Spinal cord (tissue), 10 donors: ENCODE measurements around the gene DCAF6. TPM values are rescaled to one million over a fixed set of nuclear protein-coding genes. Genes with fewer than 3 reads are reported as not detected.
"Not testable (repeated sequence)": the region's sequence is repeated elsewhere in the genome, so short reads cannot be mapped to it uniquely, and the experiment has no call there.

Experiments used
- DNase-seq, 6 donors: peaks; one replicate each; pipeline versions ENCODE4 v3.0.0 to v3.0.0-alpha.2; 2013 to 2015; ENCODE audit warnings: low spot score in 6 of 6, low read depth in 4 of 6
- H3K27ac ChIP-seq: one replicate; pipeline ENCODE4 v1.5.1; 2013; ENCODE audit warnings: low read depth, low read length, control low read depth
- H3K27me3 ChIP-seq: one replicate; pipeline ENCODE4 v1.6.1; 2013; ENCODE audit warnings: low read length; ENCODE audit not compliant: control insufficient read depth, insufficient read depth
- H3K36me3 ChIP-seq: one replicate; pipeline ENCODE4 v1.6.1; 2013; ENCODE audit warnings: low read length; ENCODE audit not compliant: control insufficient read depth, insufficient read depth
- H3K4me1 ChIP-seq: one replicate; pipeline ENCODE4 v1.6.1; 2013; ENCODE audit warnings: low read length; ENCODE audit not compliant: control insufficient read depth, insufficient read depth
- H3K4me3 ChIP-seq: one replicate; pipeline ENCODE4 v1.5.1; 2013; ENCODE audit warnings: low read depth, low read length, control low read depth
- H3K9me3 ChIP-seq: one replicate; pipeline ENCODE4 v1.6.1; 2013; ENCODE audit warnings: low read length; ENCODE audit not compliant: control insufficient read depth, insufficient read depth
- WGBS: methylation state at CpG from one replicate; pipeline ENCODE4 v1.1.5; 2013; ENCODE audit warnings: missing lambda C conversion rate; ENCODE audit not compliant: insufficient coverage; 5-methylcytosine and 5-hydroxymethylcytosine counted together
- long read RNA-seq, 4 donors: transcript quantifications; one replicate each; lab custom pipeline, GENCODE V29; 2026
- polyA plus RNA-seq, 2 donors: library from polyadenylated mRNA; unstranded; fragments of 120-200 nt; gene quantifications; one replicate each; pipeline ENCODE4 v1.2.1, GENCODE V29; 2013; ENCODE audit not compliant: insufficient read length in 2 of 2
- total RNA-seq, 2 donors: library from RNA; depleted of rRNA in 1 of 2; stranded (reverse); fragments of 120-200 nt in 1 of 2; fragments of >200 nt in 1 of 2; gene quantifications; one replicate each; pipeline versions ENCODE4 v1.2.3 to v1.2.4, GENCODE V29; 2013 to 2014
- donor health status: healthy.

The DCAF6 gene, protein sequence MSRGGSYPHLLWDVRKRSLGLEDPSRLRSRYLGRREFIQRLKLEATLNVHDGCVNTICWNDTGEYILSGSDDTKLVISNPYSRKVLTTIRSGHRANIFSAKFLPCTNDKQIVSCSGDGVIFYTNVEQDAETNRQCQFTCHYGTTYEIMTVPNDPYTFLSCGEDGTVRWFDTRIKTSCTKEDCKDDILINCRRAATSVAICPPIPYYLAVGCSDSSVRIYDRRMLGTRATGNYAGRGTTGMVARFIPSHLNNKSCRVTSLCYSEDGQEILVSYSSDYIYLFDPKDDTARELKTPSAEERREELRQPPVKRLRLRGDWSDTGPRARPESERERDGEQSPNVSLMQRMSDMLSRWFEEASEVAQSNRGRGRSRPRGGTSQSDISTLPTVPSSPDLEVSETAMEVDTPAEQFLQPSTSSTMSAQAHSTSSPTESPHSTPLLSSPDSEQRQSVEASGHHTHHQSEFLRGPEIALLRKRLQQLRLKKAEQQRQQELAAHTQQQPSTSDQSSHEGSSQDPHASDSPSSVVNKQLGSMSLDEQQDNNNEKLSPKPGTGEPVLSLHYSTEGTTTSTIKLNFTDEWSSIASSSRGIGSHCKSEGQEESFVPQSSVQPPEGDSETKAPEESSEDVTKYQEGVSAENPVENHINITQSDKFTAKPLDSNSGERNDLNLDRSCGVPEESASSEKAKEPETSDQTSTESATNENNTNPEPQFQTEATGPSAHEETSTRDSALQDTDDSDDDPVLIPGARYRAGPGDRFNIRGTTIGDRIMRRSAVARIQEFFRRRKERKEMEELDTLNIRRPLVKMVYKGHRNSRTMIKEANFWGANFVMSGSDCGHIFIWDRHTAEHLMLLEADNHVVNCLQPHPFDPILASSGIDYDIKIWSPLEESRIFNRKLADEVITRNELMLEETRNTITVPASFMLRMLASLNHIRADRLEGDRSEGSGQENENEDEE
- total RNA-seq (10 to 100 TPM; 54.8 to 55.4 TPM), polyA plus RNA-seq (10 to 100 TPM; 43.2 to 45.2 TPM)
- long read RNA-seq, donor 1, partial matches to known transcripts, result 323 of 334 reads
- long read RNA-seq, donor 1, other reads (novel, unspliced or antisense), result 10 of 334 reads
- long read RNA-seq, donor 2, partial matches to known transcripts, result 0 of 1 reads
- long read RNA-seq, donor 2, other reads (novel, unspliced or antisense), result 0 of 1 reads
- long read RNA-seq, donor 3, result 0 reads
- long read RNA-seq, donor 4, partial matches to known transcripts, result 25 of 28 reads
- long read RNA-seq, donor 4, other reads (novel, unspliced or antisense), result 0 of 28 reads

DNA sequence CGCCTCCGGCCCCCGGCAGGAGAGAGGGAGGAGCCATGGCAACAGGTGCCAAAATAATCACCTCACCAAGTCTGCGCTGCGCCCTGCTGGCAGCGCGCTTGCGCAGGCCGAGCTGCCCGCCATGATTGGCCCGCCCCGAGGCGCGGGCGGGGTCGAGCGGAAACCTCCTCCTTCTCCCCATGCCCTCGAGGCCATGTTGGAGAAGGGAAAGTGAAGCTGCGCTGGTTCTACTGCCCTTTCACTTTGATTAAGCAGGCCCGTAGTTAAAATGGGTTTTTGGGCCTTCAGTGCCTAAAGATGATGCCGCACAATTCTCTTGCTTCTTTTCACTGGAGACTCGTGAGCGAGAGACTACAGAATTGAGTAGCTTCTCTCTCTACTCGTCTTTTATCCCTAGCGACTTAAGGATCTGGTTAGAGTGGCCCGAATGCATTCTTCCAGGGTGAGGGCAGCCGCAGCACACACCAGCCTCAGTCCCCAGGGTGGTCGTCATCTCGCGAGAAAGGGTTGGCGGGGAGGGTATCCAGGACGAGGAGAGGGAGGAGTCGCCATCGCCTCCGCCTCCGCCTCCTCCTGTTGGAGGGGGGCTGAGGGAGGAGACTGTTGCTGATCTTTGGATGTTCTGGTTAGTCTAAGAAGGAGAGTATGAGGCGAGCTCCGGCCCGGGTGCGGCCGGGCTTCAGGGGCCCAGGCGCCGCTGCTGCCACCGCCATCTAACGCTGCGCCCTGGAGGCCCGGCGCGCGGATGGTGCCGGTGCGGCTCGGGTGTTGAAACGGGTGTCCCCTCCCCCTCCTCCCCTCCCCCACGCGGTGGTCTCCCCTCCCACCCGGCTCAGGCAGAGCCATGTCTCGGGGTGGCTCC is at the start of gene DCAF6:
DCAF6 (plus strand) TSS at position 616 of the 862 bp plus-strand sequence; CDS start at position 845, 229 bp downstream.
- Histone ChIP-seq H3K27me3 (no peaks in the 10 kb centered on the region), H3K27ac (peak within 1 kb of the TSS; percentile 98), H3K36me3 (no peaks in the 10 kb centered on the region), H3K4me3 (peak within 1 kb of the TSS; percentile 74), H3K4me1 (no peaks in the 10 kb centered on the region), H3K9me3 (no peaks in the 10 kb centered on the region)
- DNase-seq, result peak; percentile 98 to 100 (median 100)
- WGBS, result 0% methylated on average over 34 of the region's 58 CpGs

DNA sequence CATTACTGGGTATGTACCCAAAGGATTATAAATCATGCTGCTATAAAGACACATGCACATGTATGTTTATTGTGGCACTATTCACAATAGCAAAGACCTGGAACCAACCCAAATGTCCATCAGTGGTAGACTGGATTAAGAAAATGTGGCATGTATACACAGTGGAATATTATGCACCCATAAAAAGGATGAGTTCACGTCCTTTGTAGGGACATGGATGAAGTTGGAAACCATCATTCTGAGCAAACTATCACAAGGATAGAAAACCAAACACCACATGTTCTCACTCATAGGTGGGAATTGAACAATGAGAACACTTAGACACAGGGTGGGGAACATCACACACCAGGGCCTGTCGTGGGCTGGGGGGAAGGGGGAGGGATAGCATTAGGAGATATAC is 49.3 kb upstream of the DCAF6 start:
- H3K27me3 ChIP-seq, DNase-seq, H3K4me1 ChIP-seq, H3K9me3 ChIP-seq, H3K27ac ChIP-seq, H3K36me3 ChIP-seq, H3K4me3 ChIP-seq: not testable (repeated sequence)
- WGBS, result no CpG with 5 or more reads among the region's 2 CpGs

DNA sequence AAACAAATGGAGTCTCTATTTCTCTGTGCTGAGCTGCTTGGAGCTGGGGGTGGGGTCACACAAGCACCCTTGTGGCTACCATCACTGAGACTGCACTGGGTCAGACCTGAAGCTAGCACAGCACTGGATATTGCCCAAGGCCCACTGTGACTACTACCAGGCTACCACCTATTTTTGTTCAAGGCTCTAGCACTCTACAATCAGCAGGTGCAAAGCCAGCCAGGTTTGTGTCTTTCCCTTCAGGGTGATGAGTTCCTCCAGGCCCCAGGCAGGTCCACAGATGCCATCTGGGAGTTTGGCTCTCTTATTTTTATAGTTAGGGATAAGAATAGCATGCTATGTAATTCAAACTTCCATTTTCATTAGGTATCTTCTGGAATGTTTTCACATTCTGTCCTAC is 46.1 kb upstream of the DCAF6 start:
- DNase-seq, result no peak
- Histone ChIP-seq H3K36me3 (no peaks in the 10 kb centered on the region), H3K9me3 (no peaks in the 10 kb centered on the region), H3K27ac (no peak overlapping the region), H3K4me3 (no peak overlapping the region), H3K27me3 (no peaks in the 10 kb centered on the region), H3K4me1 (no peaks in the 10 kb centered on the region)

DNA sequence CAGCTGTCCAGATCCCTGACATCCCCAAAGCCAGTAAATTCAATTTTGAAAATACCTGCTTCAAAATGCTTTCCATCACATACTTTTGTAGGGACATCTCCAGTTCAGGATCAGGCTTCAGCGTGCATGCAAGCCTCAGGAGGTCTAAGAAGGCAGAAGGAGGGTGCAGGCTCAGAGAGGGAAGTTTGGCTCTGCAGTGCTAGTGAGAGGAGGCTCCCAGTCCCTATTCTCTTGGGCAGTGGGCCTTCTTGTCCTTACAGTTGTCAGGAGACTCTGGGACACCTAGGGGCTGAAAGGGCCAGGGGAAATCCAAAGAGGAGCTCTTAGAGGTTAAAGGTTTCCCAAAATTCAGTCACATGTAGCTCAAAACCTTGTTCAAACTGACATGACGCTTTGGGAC is 42.7 kb upstream of the DCAF6 start:
- Histone ChIP-seq H3K4me3 (no peak overlapping the region), H3K27ac (no peak overlapping the region), H3K36me3 (no peaks in the 10 kb centered on the region), H3K27me3 (no peaks in the 10 kb centered on the region), H3K4me1 (no peaks in the 10 kb centered on the region), H3K9me3 (no peaks in the 10 kb centered on the region)
- DNase-seq, result no peak
- WGBS, result 40% methylated on average over 1 of the region's 2 CpGs

DNA sequence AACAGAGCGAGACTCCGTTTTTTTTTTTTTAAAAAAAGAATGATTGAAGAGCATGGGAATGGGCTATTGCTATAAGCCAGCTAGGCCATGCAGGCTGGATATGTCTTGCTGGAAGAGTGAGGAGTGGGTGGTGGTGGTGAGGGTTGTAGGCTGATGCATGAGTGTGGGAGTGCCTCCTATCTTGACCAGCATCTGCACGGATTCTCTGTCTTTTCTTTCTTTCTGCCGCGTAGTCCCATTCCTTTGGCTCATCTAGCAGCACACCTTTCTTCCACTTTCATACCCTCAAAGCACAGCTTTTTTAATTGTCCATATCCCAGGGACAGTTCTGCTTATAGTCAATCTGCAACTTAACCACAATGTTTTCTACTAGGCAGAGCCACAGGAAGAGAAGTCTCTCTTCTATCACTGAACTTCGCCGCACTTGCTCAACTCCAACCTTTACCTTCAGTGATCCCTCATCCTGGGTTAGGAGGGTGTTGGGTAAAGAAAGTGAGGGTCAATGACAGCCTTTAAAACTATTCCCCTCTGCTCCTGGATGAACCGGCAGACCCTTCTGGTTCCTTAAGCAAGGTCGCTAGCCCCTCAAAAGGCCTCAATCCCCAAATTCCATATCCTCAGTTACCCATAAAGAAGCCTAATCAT is 37.8 kb upstream of the DCAF6 start:
- H3K4me1 ChIP-seq, result no peaks in the 10 kb centered on the region
- no peak for DNase-seq
- WGBS, result 93% methylated on average over 7 of the region's 9 CpGs
- no peaks in the 10 kb centered on the region for H3K36me3 ChIP-seq
- H3K4me3 ChIP-seq, result no peak overlapping the region
- no peak overlapping the region for H3K27ac ChIP-seq
- no peaks in the 10 kb centered on the region for H3K9me3 ChIP-seq
- no peaks in the 10 kb centered on the region for H3K27me3 ChIP-seq

DNA sequence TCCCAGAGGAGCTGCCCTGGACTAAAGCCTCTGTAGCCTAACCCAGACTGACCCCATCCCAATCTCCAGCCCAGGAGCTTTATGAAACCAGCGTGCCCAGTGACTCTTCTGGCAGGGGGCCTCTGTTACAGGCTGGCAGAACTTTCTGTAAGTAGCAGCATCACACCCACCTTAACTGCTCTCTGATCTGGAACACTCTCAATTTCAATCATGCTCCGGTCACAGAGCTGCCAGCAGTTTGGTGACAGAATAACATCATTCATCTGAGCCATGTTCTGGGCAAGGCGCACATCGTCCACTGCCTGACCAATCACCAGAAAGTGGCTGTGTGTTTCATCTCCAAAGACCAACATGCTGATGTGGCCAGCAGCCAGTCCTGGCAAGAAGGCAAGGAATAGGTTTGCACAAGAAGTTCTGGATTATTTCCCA is 37.2 kb upstream of the DCAF6 start:
- H3K27ac ChIP-seq, result no peak overlapping the region
- H3K36me3 ChIP-seq, result no peaks in the 10 kb centered on the region
- no peaks in the 10 kb centered on the region for H3K9me3 ChIP-seq
- 83% methylated on average over 4 of the region's 4 CpGs for WGBS
- no peak for DNase-seq
- no peaks in the 10 kb centered on the region for H3K27me3 ChIP-seq
- peaks cover 4% of the 10 kb centered on the region for H3K4me1 ChIP-seq
- H3K4me3 ChIP-seq, result no peak overlapping the region

DNA sequence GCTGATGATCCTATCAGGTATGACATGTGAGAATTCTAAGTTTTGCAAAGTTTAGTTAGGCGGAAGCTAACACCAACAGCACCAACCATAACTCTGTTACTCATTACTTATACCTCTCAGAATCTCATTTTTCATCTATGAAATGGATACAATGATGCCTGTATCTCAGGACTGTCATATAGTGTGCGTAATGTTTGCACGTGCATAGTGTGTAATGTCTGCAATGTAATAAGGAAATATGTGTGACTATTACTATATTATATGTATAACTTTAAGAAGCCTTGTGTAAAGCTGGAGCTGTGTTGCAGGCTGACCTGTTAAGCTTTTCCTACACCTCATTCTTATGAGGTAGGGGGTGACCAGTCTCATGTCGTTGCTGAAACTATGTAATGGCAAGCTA is 35.6 kb upstream of the DCAF6 start:
- peaks cover 4% of the 10 kb centered on the region for H3K4me1 ChIP-seq
- H3K9me3 ChIP-seq, result no peaks in the 10 kb centered on the region
- WGBS, result no CpG with 5 or more reads among the region's 4 CpGs
- H3K4me3 ChIP-seq, result no peak overlapping the region
- no peaks in the 10 kb centered on the region for H3K36me3 ChIP-seq
- no peak overlapping the region for H3K27ac ChIP-seq
- DNase-seq, result no peak
- no peaks in the 10 kb centered on the region for H3K27me3 ChIP-seq

DNA sequence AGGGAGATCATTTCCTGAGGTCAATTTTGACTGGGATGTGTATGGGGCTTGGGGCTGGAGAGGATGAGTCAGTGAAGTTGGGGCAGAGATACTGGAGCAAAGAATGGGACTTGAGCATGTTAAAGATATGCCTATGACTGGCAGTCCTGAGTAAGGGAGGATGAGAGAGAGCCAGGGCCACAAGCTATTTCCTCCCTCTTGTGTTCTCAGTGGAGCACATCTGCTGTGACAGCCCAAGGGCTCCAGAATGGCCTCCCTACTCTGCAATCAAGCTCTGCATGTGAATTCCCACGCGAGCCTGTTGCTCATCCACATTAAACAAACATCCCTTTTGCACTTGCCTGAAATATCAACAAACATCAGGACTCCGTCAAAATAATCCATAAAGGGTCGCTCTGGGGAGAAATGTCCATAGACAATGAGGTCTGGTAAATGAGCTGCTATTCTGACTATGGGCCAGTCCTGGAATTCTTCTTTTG is 31.8 kb upstream of the DCAF6 start:
- Histone ChIP-seq H3K9me3 (no peaks in the 10 kb centered on the region), H3K4me3 (no peak overlapping the region), H3K27ac (no peak overlapping the region), H3K27me3 (no peaks in the 10 kb centered on the region), H3K36me3 (no peaks in the 10 kb centered on the region), H3K4me1 (peaks cover 4% of the 10 kb centered on the region)
- DNase-seq, result peak in 2 of 6 donors; percentile 10 to 15
- no CpG with 5 or more reads among the region's 4 CpGs for WGBS
